ENCODE data around the gene XYLT1.

Gene XYLT1

DNA sequence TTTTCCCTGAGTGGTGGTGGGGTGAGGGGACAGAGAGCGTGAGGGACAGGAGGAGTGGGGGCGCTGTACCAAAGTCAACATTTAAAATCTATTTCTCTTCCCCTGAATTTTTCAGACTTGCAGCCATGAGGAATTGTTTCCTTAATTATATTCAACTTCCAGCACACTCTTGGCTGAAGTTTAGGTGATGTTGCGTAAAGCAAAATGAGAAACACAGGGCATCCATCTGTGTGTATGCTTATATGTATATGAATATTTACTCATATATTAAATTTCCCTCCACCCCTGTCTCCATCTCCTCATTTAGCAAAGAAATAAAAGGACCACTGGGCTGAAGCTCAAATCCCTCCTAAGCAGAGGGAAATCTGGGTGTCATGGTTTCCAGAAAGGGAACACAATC is 218.1 kb downstream of the XYLT1 start:
- DNase-seq (ENCODE audit: low read depth) = no peak
- no peak overlapping the region for H3K4me3 ChIP-seq (ENCODE audit: control insufficient read depth, low read depth, low read length)
- TF ChIP-seq, protein P1, sequence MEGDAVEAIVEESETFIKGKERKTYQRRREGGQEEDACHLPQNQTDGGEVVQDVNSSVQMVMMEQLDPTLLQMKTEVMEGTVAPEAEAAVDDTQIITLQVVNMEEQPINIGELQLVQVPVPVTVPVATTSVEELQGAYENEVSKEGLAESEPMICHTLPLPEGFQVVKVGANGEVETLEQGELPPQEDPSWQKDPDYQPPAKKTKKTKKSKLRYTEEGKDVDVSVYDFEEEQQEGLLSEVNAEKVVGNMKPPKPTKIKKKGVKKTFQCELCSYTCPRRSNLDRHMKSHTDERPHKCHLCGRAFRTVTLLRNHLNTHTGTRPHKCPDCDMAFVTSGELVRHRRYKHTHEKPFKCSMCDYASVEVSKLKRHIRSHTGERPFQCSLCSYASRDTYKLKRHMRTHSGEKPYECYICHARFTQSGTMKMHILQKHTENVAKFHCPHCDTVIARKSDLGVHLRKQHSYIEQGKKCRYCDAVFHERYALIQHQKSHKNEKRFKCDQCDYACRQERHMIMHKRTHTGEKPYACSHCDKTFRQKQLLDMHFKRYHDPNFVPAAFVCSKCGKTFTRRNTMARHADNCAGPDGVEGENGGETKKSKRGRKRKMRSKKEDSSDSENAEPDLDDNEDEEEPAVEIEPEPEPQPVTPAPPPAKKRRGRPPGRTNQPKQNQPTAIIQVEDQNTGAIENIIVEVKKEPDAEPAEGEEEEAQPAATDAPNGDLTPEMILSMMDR (IDR thresholded peaks at IDR 0.05; ENCODE audit: control insufficient read depth, insufficient read depth, low read depth, low read length, missing control alignments) = no peak

DNA sequence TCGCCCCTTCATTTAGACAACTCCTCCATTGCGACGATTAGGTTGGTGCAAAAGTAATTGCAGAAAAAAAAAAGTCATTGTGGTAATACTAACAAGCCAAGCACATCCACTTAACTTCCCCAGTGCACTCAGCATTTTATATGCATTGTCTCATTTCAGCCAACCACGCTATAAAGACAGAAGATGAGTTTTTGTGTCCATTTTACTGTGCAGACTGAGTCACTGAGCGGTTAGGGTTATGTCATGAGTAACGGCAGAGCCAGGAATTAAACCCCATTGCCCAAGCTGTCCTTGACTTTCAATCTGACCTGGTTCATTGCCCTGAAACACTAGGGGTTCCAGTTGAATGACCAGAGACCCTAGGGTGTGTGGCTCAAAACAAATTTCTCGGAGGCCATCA is 218.7 kb downstream of the XYLT1 start:
- no peak for DNase-seq (ENCODE audit: low read depth)
- TF ChIP-seq, protein P1 (IDR thresholded peaks at IDR 0.05; ENCODE audit: control insufficient read depth, insufficient read depth, low read depth, low read length, missing control alignments) = no peak
- H3K4me3 ChIP-seq (ENCODE audit: control insufficient read depth, low read depth, low read length) = no peak overlapping the region

- no peak for DNase-seq (ENCODE audit: low read depth)
- TF ChIP-seq, protein P1 (IDR thresholded peaks at IDR 0.05; ENCODE audit: control insufficient read depth, insufficient read depth, low read depth, low read length, missing control alignments) = no peak
- no peak overlapping the region for H3K4me3 ChIP-seq (ENCODE audit: control insufficient read depth, low read depth, low read length)
Observed at GRCh38 chr16:17251496-17251895, 219.3 kb downstream of the XYLT1 start.

DNA sequence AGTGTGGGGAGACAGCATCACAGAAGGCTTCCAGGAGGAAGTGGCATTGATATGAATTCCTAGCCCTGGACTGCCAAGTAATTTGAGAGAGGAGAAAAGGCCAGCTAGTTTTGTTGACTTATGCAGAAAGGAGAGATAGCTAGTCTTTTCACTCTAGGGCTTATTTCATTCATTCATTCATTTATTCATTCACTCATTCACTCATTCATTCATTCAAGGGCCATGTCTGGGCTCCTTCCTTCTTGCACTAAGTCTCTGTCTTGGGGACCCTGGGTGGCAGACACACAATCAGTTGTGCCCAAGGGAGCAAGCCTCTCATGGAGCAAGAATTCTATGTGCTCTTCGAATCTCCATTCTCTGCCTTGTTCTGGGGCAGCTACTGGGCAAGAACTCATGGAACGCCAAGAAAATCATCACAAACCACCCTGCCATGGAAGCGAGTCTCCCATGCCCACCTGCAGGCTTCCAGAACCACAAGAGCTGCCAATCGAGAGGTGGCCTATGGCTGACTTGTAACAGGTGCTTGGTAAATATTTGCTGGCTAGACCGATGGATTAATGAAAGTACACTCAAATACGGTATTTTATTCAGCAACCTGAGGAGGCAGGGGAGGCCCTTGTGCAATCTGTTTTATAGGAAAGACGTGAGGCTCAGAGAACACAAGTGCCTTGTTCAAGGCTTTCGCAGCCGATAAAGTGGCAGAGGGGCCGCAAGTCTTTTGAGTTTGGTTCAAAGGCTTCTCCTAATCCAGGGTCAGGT is 223.6 kb downstream of the XYLT1 start:
- TF ChIP-seq, protein P1 (IDR thresholded peaks at IDR 0.05; ENCODE audit: control insufficient read depth, insufficient read depth, low read depth, low read length, missing control alignments) = no peak
- H3K4me3 ChIP-seq (ENCODE audit: control insufficient read depth, low read depth, low read length) = no peak overlapping the region
- DNase-seq (ENCODE audit: low read depth) = no peak

DNA sequence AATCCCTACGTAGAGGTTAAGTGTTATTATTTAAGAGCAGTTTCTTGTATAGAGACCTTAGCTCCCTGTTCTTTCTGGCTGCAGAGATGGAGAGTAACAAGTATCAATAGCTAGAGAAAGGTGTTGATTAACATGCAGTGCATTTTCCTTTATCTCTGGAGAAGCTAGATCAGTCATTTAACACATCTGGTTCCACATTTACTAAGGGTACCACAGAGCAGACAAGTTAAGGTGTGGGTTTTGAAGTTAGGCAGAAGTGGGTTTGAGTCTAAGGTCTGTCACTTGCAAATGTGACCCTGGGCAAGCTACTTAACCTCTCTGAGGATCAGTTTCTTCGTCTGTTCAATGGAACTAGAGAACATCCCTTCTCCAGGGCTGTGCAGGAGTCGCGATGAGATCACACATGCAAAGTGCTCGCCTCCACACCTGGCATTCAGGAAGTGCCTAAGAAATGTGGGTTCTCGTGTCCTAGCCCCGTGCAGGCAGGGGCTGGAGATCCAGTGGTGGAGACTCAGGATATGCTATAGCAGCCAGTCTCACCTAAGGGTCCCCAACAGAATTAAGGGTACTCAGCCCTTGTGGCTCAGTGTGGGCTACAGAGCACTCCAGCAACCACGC is 224.4 kb downstream of the XYLT1 start:
- DNase-seq (ENCODE audit: low read depth) = no peak
- H3K4me3 ChIP-seq (ENCODE audit: control insufficient read depth, low read depth, low read length) = no peak overlapping the region
- TF ChIP-seq, protein P1 (IDR thresholded peaks at IDR 0.05; ENCODE audit: control insufficient read depth, insufficient read depth, low read depth, low read length, missing control alignments) = no peak

GRCh38 chr16:17245776-17246175 is 225.0 kb downstream of the XYLT1 start:
- H3K4me3 ChIP-seq (ENCODE audit: control insufficient read depth, low read depth, low read length) = no peak overlapping the region
- TF ChIP-seq, protein P1 (IDR thresholded peaks at IDR 0.05; ENCODE audit: control insufficient read depth, insufficient read depth, low read depth, low read length, missing control alignments) = no peak
- DNase-seq (ENCODE audit: low read depth) = no peak
